GM23338 (cell line): ENCODE results near the gene DCAF12. TPM values are rescaled to one million over a fixed set of nuclear protein-coding genes. Genes with fewer than 3 reads are reported as not detected.

ENCODE experiments used
- ATAC-seq: fragments of 200-7000 bp; cut with Tn5 transposase; 3 replicates; pipeline ENCODE4 v1.9.1; 2020
- DNase-seq: peaks from one replicate; pipeline ENCODE4 v3.0.0-alpha.2; 2015; ENCODE audit warnings: low spot score
- H2AFZ ChIP-seq: fragments of 200-600 bp; sonication (generic); 2 replicates; pipeline ENCODE4 v1.8.0; 2016; ENCODE audit warnings: antibody characterized with exemption, mild to moderate bottlenecking, moderate library complexity
- H3F3A ChIP-seq: fragments of 200-600 bp; sonication (generic); replicated peaks from 2 replicates; pipeline ENCODE4 v1.8.0; 2017; ENCODE audit warnings: antibody characterized with exemption, mixed run types, low read depth
- H3K27ac ChIP-seq: fragments of 200-600 bp; sonication (generic); 2 replicates; pipeline ENCODE4 v1.6.1; 2016; ENCODE audit warnings: low read depth
- H3K27me3 ChIP-seq: fragments of 200-600 bp; sonication (generic); 2 replicates; pipeline ENCODE4 v1.8.0; 2016; ENCODE audit warnings: mild to moderate bottlenecking, mixed run types, moderate library complexity; ENCODE audit not compliant: insufficient read depth
- H3K36me3 ChIP-seq: fragments of 200-600 bp; sonication (generic); 2 replicates; pipeline ENCODE4 v1.8.0; 2016; ENCODE audit warnings: mild to moderate bottlenecking; ENCODE audit not compliant: insufficient read depth
- H3K4me1 ChIP-seq: fragments of 200-600 bp; sonication (generic); 2 replicates; pipeline ENCODE4 v1.8.0; 2016; ENCODE audit warnings: mild to moderate bottlenecking, moderate library complexity; ENCODE audit not compliant: insufficient read depth
- H3K4me2 ChIP-seq: fragments of 200-600 bp; sonication (generic); 2 replicates; pipeline ENCODE4 v1.7.1; 2017; ENCODE audit warnings: mixed run types
- H3K4me3 ChIP-seq: fragments of 200-600 bp; sonication (generic); 2 replicates; pipeline ENCODE4 v1.6.1; 2016; ENCODE audit warnings: mixed run types
- H3K79me2 ChIP-seq: fragments of 200-600 bp; sonication (generic); replicated peaks from 2 replicates; pipeline ENCODE4 v1.8.0; 2017; ENCODE audit warnings: mild to moderate bottlenecking; ENCODE audit not compliant: insufficient read depth
- H3K9me2 ChIP-seq: fragments of 200-600 bp; sonication (generic); 2 replicates; pipeline ENCODE4 v1.8.0; 2017; ENCODE audit not compliant: insufficient read depth
- H4K20me1 ChIP-seq: fragments of 200-600 bp; sonication (generic); replicated peaks from 2 replicates; pipeline ENCODE4 v1.8.0; 2017; ENCODE audit warnings: mild to moderate bottlenecking; ENCODE audit not compliant: insufficient read depth
- H3K27ac Mint-ChIP-seq: 2 replicates; pipeline ENCODE4 v1.8.0; 2020; ENCODE audit warnings: inconsistent platforms, mild to moderate bottlenecking, moderate library complexity, mixed read lengths
- H3K27me3 Mint-ChIP-seq: 3 replicates; pipeline ENCODE4 v1.8.0; 2022; ENCODE audit warnings: low read depth, mild to moderate bottlenecking, moderate library complexity, mixed read lengths, inconsistent platforms; ENCODE audit not compliant: insufficient read depth, poor library complexity
- H3K36me3 Mint-ChIP-seq: 3 replicates; pipeline ENCODE4 v1.8.0; 2021; ENCODE audit warnings: low read depth, mild to moderate bottlenecking, inconsistent platforms, moderate library complexity, mixed read lengths
- H3K4me1 Mint-ChIP-seq: 3 replicates; pipeline ENCODE4 v1.8.0; 2020; ENCODE audit warnings: mild to moderate bottlenecking, inconsistent platforms, mixed read lengths
- H3K4me3 Mint-ChIP-seq: 3 replicates; pipeline ENCODE4 v1.8.0; 2021; ENCODE audit warnings: moderate library complexity, mild to moderate bottlenecking, inconsistent platforms, mixed read lengths
- H3K9me3 Mint-ChIP-seq: 3 replicates; pipeline ENCODE4 v1.8.0; 2020; ENCODE audit warnings: moderate library complexity, mild to moderate bottlenecking, inconsistent platforms, mixed read lengths
- CREB1 ChIP-seq: fragments of 250-450 bp; sonication (Bioruptor Pico); IDR thresholded peaks from 2 replicates; pipeline ENCODE4 v1.5.0; 2020; ENCODE audit warnings: low read depth, mild to moderate bottlenecking, moderate library complexity
- EZH2 ChIP-seq: fragments of 200-600 bp; sonication (generic); IDR thresholded peaks from one replicate; pipeline ENCODE4 v1.8.0; 2017; ENCODE audit warnings: antibody characterized with exemption, mild to moderate bottlenecking, low read depth; ENCODE audit not compliant: unreplicated experiment
- EZH2phosphoT487 ChIP-seq: fragments of 200-600 bp; sonication (generic); IDR thresholded peaks from one replicate; pipeline ENCODE4 v1.8.1; 2018; ENCODE audit warnings: antibody characterized with exemption; ENCODE audit not compliant: unreplicated experiment
- JUNB ChIP-seq: IDR thresholded peaks from one replicate; pipeline ENCODE4 v1.6.1; 2016; ENCODE audit warnings: antibody characterized with exemption; ENCODE audit not compliant: unreplicated experiment
- NANOG ChIP-seq: IDR thresholded peaks from 2 replicates; pipeline ENCODE4 v1.6.1; 2016; ENCODE audit warnings: antibody characterized with exemption, borderline replicate concordance
- POLR2AphosphoS5 ChIP-seq: IDR thresholded peaks from 2 replicates; pipeline ENCODE4 v1.6.1; 2016; ENCODE audit warnings: antibody characterized with exemption, low read depth
- STAT1 ChIP-seq: IDR thresholded peaks from one replicate; pipeline ENCODE4 v1.6.1; 2016; ENCODE audit warnings: antibody characterized with exemption; ENCODE audit not compliant: unreplicated experiment
- ZNF114 ChIP-seq: fragments of 250-450 bp; sonication (Bioruptor Pico); IDR thresholded peaks from 2 replicates; pipeline ENCODE4 v1.5.0; 2020; ENCODE audit warnings: mild to moderate bottlenecking, moderate library complexity
- ZNF331 ChIP-seq: fragments of 250-450 bp; sonication (Bioruptor Pico); IDR thresholded peaks from 2 replicates; pipeline ENCODE4 v1.5.0; 2020; ENCODE audit warnings: low read depth, mild to moderate bottlenecking, moderate library complexity
- polyA plus RNA-seq: library from polyadenylated mRNA; unstranded; fragments of >200 nt; fragmentation: Nextera tagmentation; extraction: Ambion mirVana; gene quantifications from 2 replicates; pipeline ENCODE4 v1.2.1, GENCODE V29; 2016
- total RNA-seq: library from RNA; depleted of rRNA; stranded (reverse); fragments of >200 nt; shearing (Covaris generic); gene quantifications from 2 replicates; pipeline ENCODE4 v1.2.3, GENCODE V29; 2014
- TF ChIP-seq, protein P1 (sequence below): IDR thresholded peaks from 2 replicates; pipeline ENCODE4 v1.6.1; 2016; ENCODE audit warnings: antibody characterized with exemption
- TF ChIP-seq, protein P2 (sequence below): fragments of 250-450 bp; sonication (Bioruptor Pico); IDR thresholded peaks from 2 replicates; pipeline ENCODE4 v1.5.0; 2020; ENCODE audit warnings: mild to moderate bottlenecking, moderate library complexity
- TF ChIP-seq, protein P3 (sequence below): IDR thresholded peaks from one replicate; pipeline ENCODE4 v1.6.1; 2018; ENCODE audit warnings: antibody characterized with exemption; ENCODE audit not compliant: unreplicated experiment
- TF ChIP-seq, protein P4 (sequence below), 2 experiments: fragments of 200-600 bp in 1 of 2; sonication (generic) in 1 of 2; conservative IDR thresholded peaks; 2 replicates each; pipeline versions ENCODE4 v1.5.1 to v1.6.1; 2016 to 2017; ENCODE audit warnings: antibody characterized with exemption in 2 of 2, low read depth in 2 of 2, mild to moderate bottlenecking in 2 of 2, moderate library complexity in 1 of 2

Gene DCAF12
- total and polyA plus RNA-seq, 2 experiments from 2014 or later = 9.5 to 20.7 TPM

DNA sequence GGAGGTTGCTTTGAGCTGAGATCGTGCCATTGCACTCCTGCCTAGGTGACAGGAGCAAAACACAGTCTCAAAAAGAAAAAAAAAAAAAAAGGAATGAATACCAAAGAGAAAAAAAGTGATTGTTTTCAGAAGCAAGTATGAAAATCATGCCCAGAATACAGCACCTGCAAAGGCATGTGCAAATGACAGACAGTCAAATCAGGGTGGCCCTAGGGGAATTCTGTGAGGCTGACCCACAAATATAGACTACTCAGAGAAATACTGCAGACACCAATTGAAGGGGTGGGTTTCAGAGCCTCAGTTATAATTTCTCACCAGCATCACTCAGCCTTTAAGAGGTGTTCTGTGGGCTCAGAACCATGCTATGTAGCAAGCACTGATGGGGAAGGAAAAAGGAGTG, 28.6 kb downstream of the DCAF12 start:
- peaks cover 5% of the 10 kb centered on the region for H3K27me3 Mint-ChIP-seq
- TF ChIP-seq CREB1 = no peak
- TF ChIP-seq NANOG = no peak
- TF ChIP-seq, protein P1, sequence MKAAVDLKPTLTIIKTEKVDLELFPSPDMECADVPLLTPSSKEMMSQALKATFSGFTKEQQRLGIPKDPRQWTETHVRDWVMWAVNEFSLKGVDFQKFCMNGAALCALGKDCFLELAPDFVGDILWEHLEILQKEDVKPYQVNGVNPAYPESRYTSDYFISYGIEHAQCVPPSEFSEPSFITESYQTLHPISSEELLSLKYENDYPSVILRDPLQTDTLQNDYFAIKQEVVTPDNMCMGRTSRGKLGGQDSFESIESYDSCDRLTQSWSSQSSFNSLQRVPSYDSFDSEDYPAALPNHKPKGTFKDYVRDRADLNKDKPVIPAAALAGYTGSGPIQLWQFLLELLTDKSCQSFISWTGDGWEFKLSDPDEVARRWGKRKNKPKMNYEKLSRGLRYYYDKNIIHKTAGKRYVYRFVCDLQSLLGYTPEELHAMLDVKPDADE = no peak
- TF ChIP-seq EZH2phosphoT487 = no peak
- TF ChIP-seq, protein P2, sequence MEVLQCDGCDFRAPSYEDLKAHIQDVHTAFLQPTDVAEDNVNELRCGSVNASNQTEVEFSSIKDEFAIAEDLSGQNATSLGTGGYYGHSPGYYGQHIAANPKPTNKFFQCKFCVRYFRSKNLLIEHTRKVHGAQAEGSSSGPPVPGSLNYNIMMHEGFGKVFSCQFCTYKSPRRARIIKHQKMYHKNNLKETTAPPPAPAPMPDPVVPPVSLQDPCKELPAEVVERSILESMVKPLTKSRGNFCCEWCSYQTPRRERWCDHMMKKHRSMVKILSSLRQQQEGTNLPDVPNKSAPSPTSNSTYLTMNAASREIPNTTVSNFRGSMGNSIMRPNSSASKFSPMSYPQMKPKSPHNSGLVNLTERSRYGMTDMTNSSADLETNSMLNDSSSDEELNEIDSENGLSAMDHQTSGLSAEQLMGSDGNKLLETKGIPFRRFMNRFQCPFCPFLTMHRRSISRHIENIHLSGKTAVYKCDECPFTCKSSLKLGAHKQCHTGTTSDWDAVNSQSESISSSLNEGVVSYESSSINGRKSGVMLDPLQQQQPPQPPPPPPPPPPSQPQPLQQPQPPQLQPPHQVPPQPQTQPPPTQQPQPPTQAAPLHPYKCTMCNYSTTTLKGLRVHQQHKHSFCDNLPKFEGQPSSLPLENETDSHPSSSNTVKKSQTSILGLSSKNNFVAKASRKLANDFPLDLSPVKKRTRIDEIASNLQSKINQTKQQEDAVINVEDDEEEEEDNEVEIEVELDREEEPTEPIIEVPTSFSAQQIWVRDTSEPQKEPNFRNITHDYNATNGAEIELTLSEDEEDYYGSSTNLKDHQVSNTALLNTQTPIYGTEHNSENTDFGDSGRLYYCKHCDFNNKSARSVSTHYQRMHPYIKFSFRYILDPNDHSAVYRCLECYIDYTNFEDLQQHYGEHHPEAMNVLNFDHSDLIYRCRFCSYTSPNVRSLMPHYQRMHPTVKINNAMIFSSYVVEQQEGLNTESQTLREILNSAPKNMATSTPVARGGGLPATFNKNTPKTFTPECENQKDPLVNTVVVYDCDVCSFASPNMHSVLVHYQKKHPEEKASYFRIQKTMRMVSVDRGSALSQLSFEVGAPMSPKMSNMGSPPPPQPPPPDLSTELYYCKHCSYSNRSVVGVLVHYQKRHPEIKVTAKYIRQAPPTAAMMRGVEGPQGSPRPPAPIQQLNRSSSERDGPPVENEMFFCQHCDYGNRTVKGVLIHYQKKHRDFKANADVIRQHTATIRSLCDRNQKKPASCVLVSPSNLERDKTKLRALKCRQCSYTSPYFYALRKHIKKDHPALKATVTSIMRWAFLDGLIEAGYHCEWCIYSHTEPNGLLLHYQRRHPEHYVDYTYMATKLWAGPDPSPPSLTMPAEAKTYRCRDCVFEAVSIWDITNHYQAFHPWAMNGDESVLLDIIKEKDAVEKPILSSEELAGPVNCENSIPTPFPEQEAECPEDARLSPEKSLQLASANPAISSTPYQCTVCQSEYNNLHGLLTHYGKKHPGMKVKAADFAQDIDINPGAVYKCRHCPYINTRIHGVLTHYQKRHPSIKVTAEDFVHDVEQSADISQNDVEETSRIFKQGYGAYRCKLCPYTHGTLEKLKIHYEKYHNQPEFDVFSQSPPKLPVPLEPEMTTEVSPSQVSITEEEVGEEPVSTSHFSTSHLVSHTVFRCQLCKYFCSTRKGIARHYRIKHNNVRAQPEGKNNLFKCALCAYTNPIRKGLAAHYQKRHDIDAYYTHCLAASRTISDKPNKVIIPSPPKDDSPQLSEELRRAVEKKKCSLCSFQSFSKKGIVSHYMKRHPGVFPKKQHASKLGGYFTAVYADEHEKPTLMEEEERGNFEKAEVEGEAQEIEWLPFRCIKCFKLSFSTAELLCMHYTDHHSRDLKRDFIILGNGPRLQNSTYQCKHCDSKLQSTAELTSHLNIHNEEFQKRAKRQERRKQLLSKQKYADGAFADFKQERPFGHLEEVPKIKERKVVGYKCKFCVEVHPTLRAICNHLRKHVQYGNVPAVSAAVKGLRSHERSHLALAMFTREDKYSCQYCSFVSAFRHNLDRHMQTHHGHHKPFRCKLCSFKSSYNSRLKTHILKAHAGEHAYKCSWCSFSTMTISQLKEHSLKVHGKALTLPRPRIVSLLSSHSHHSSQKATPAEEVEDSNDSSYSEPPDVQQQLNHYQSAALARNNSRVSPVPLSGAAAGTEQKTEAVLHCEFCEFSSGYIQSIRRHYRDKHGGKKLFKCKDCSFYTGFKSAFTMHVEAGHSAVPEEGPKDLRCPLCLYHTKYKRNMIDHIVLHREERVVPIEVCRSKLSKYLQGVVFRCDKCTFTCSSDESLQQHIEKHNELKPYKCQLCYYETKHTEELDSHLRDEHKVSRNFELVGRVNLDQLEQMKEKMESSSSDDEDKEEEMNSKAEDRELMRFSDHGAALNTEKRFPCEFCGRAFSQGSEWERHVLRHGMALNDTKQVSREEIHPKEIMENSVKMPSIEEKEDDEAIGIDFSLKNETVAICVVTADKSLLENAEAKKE (CRISPR knock-in tag) = no peak
- no peak for TF ChIP-seq POLR2AphosphoS5
- no peak for TF ChIP-seq ZNF331
- no peak for TF ChIP-seq EZH2
- TF ChIP-seq, protein P3, sequence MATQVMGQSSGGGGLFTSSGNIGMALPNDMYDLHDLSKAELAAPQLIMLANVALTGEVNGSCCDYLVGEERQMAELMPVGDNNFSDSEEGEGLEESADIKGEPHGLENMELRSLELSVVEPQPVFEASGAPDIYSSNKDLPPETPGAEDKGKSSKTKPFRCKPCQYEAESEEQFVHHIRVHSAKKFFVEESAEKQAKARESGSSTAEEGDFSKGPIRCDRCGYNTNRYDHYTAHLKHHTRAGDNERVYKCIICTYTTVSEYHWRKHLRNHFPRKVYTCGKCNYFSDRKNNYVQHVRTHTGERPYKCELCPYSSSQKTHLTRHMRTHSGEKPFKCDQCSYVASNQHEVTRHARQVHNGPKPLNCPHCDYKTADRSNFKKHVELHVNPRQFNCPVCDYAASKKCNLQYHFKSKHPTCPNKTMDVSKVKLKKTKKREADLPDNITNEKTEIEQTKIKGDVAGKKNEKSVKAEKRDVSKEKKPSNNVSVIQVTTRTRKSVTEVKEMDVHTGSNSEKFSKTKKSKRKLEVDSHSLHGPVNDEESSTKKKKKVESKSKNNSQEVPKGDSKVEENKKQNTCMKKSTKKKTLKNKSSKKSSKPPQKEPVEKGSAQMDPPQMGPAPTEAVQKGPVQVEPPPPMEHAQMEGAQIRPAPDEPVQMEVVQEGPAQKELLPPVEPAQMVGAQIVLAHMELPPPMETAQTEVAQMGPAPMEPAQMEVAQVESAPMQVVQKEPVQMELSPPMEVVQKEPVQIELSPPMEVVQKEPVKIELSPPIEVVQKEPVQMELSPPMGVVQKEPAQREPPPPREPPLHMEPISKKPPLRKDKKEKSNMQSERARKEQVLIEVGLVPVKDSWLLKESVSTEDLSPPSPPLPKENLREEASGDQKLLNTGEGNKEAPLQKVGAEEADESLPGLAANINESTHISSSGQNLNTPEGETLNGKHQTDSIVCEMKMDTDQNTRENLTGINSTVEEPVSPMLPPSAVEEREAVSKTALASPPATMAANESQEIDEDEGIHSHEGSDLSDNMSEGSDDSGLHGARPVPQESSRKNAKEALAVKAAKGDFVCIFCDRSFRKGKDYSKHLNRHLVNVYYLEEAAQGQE = no peak
- no peak for TF ChIP-seq STAT1
- TF ChIP-seq ZNF114 (CRISPR knock-in tag) = no peak
- no peak for TF ChIP-seq JUNB
- TF ChIP-seq, protein P4, sequence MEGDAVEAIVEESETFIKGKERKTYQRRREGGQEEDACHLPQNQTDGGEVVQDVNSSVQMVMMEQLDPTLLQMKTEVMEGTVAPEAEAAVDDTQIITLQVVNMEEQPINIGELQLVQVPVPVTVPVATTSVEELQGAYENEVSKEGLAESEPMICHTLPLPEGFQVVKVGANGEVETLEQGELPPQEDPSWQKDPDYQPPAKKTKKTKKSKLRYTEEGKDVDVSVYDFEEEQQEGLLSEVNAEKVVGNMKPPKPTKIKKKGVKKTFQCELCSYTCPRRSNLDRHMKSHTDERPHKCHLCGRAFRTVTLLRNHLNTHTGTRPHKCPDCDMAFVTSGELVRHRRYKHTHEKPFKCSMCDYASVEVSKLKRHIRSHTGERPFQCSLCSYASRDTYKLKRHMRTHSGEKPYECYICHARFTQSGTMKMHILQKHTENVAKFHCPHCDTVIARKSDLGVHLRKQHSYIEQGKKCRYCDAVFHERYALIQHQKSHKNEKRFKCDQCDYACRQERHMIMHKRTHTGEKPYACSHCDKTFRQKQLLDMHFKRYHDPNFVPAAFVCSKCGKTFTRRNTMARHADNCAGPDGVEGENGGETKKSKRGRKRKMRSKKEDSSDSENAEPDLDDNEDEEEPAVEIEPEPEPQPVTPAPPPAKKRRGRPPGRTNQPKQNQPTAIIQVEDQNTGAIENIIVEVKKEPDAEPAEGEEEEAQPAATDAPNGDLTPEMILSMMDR (conservative IDR thresholded peaks at IDR 0.05; ENCODE audit: low read depth in 2 of 2) = no peak
- no peaks in the 10 kb centered on the region for H3K4me1 ChIP-seq
- peaks cover 45% of the 10 kb centered on the region for H3K36me3 Mint-ChIP-seq
- H3K4me1 Mint-ChIP-seq = no peaks in the 10 kb centered on the region
- no peak overlapping the region for H3K4me2 ChIP-seq
- H3K4me3 ChIP-seq = no peak overlapping the region
- no peaks in the 10 kb centered on the region for H3F3A ChIP-seq
- no peak overlapping the region for H3K27ac ChIP-seq
- no peak for ATAC-seq
- no peaks in the 10 kb centered on the region for H3K79me2 ChIP-seq
- H3K4me3 Mint-ChIP-seq = no peak overlapping the region
- no peaks in the 10 kb centered on the region for H3K9me3 Mint-ChIP-seq
- no peak overlapping the region for H2AFZ ChIP-seq
- no peak overlapping the region for H3K27ac Mint-ChIP-seq
- DNase-seq = no peak
- H3K36me3 ChIP-seq = peaks cover 27% of the 10 kb centered on the region
- no peaks in the 10 kb centered on the region for H3K9me2 ChIP-seq
- no peaks in the 10 kb centered on the region for H3K27me3 ChIP-seq
- H4K20me1 ChIP-seq = no peaks in the 10 kb centered on the region; the same call in 1 of the 2 replicates
